Mesenchymal stem cell (in vitro differentiated cells and primary cell): ENCODE results near the gene ADRA2A.

Experiments used
- DNase-seq: peaks from one replicate; pipeline ENCODE4 v3.0.0-alpha.2; 2013
- H2AFZ ChIP-seq: one replicate; pipeline ENCODE4 v1.6.1; 2013; ENCODE audit warnings: low read depth, mild to moderate bottlenecking, control low read depth, inconsistent platforms, low read length, moderate library complexity
- H2AK5ac ChIP-seq: 2 replicates; pipeline ENCODE4 v1.6.1; 2013; ENCODE audit warnings: low read length, moderate library complexity, mild to moderate bottlenecking, inconsistent platforms; ENCODE audit not compliant: severe bottlenecking
- H2BK120ac ChIP-seq: one replicate; pipeline ENCODE4 v1.6.1; 2013; ENCODE audit warnings: low read depth, mild to moderate bottlenecking, inconsistent platforms, low read length, moderate library complexity
- H2BK12ac ChIP-seq, 2 experiments: one replicate each; pipeline ENCODE4 v1.6.1; 2013; ENCODE audit warnings: inconsistent platforms in 2 of 2, low read length in 2 of 2, mild to moderate bottlenecking in 2 of 2, moderate library complexity in 2 of 2, control low read depth in 1 of 2
- H2BK15ac ChIP-seq: one replicate; pipeline ENCODE4 v1.6.1; 2013; ENCODE audit warnings: mild to moderate bottlenecking, low read depth, inconsistent platforms; ENCODE audit not compliant: poor library complexity, severe bottlenecking
- H2BK5ac ChIP-seq: 2 replicates; pipeline ENCODE4 v1.6.1; 2013; ENCODE audit warnings: low read depth, mild to moderate bottlenecking, low read length, control low read depth, inconsistent platforms; ENCODE audit not compliant: poor library complexity, severe bottlenecking
- H3K14ac ChIP-seq, 2 experiments: one replicate each; pipeline ENCODE4 v1.6.1; 2013; ENCODE audit warnings: inconsistent platforms in 2 of 2, low read length in 2 of 2, control low read depth in 1 of 2, mild to moderate bottlenecking in 1 of 2, moderate library complexity in 1 of 2
- H3K18ac ChIP-seq, 2 experiments: one replicate each; pipeline ENCODE4 v1.6.1; 2013; ENCODE audit warnings: inconsistent platforms in 2 of 2, low read length in 2 of 2, control low read depth in 1 of 2, low read depth in 1 of 2, mild to moderate bottlenecking in 1 of 2
- H3K23ac ChIP-seq, 2 experiments: one replicate each; pipeline ENCODE4 v1.6.1; 2013; ENCODE audit warnings: inconsistent platforms in 2 of 2, low read length in 2 of 2, mild to moderate bottlenecking in 2 of 2, moderate library complexity in 2 of 2, control low read depth in 1 of 2
- H3K27ac ChIP-seq: 2 replicates; pipeline ENCODE4 v1.5.1; 2013; ENCODE audit warnings: mild to moderate bottlenecking, moderate library complexity, low read length, control low read depth, inconsistent platforms; ENCODE audit not compliant: poor library complexity, severe bottlenecking
- H3K27me3 ChIP-seq, 2 experiments: 2 replicates each; pipeline versions ENCODE4 v1.6.1 to v1.7.0; 2013; ENCODE audit warnings: low read length in 2 of 2, mild to moderate bottlenecking in 2 of 2, moderate library complexity in 2 of 2, control low read depth in 1 of 2, inconsistent platforms in 1 of 2; ENCODE audit not compliant: control insufficient read depth in 1 of 2, insufficient read depth in 1 of 2
- H3K36me3 ChIP-seq, 2 experiments: 2 replicates each; pipeline versions ENCODE4 v1.6.1 to v1.7.0; 2013; ENCODE audit warnings: low read length in 2 of 2, control low read depth in 1 of 2, inconsistent platforms in 1 of 2, low read depth in 1 of 2, mild to moderate bottlenecking in 1 of 2; ENCODE audit not compliant: insufficient read depth in 2 of 2, control insufficient read depth in 1 of 2
- H3K4ac ChIP-seq, 2 experiments: one replicate each; pipeline ENCODE4 v1.6.1; 2013; ENCODE audit warnings: inconsistent platforms in 2 of 2, low read length in 2 of 2, mild to moderate bottlenecking in 2 of 2, moderate library complexity in 2 of 2, control low read depth in 1 of 2, low read depth in 1 of 2
- H3K4me1 ChIP-seq: 2 replicates; pipeline ENCODE4 v1.6.1; 2013; ENCODE audit warnings: low read depth, low read length, control low read depth; ENCODE audit not compliant: control insufficient read depth, insufficient read depth
- H3K4me2 ChIP-seq: 2 replicates; pipeline ENCODE4 v1.6.1; 2013; ENCODE audit warnings: low read length, mild to moderate bottlenecking, inconsistent platforms; ENCODE audit not compliant: poor library complexity, severe bottlenecking
- H3K4me3 ChIP-seq, 2 experiments: 2 replicates each; pipeline versions ENCODE4 v1.5.1 to v1.7.0; 2013; ENCODE audit warnings: low read length in 2 of 2, mild to moderate bottlenecking in 2 of 2, control low read depth in 1 of 2, low read depth in 1 of 2; ENCODE audit not compliant: insufficient read depth in 1 of 2
- H3K79me1 ChIP-seq: replicated peaks from 2 replicates; pipeline ENCODE4 v1.6.1; 2013; ENCODE audit warnings: mild to moderate bottlenecking, control low read depth, low read length, inconsistent platforms; ENCODE audit not compliant: poor library complexity, severe bottlenecking
- H3K9ac ChIP-seq: 2 replicates; pipeline ENCODE4 v1.7.0; 2013; ENCODE audit warnings: mild to moderate bottlenecking, low read length, moderate library complexity
- H3K9me3 ChIP-seq: 2 replicates; pipeline ENCODE4 v1.7.0; 2013; ENCODE audit warnings: mild to moderate bottlenecking, low read length; ENCODE audit not compliant: control insufficient read depth
- H4K8ac ChIP-seq: one replicate; pipeline ENCODE4 v1.6.1; 2013; ENCODE audit warnings: inconsistent platforms, mild to moderate bottlenecking, low read length, moderate library complexity
- H4K91ac ChIP-seq: one replicate; pipeline ENCODE4 v1.6.1; 2013; ENCODE audit warnings: mild to moderate bottlenecking, low read length, inconsistent platforms
- WGBS: methylation state at CpG from one replicate; pipeline ENCODE4 v1.1.7; 2013; ENCODE audit warnings: mixed read lengths; 5-methylcytosine and 5-hydroxymethylcytosine counted together

The ADRA2A gene

GRCh38 chr10:111098679-111099437, 22.0 kb downstream of the ADRA2A start:
- H3K4ac ChIP-seq = no peak overlapping the region
- H2BK12ac ChIP-seq = no peak overlapping the region
- no peak overlapping the region for H3K27ac ChIP-seq
- H3K27me3 ChIP-seq = peaks cover 4 to 32% of the 10 kb centered on the region in 2 experiments
- no peak overlapping the region for H4K91ac ChIP-seq
- H3K79me1 ChIP-seq = no peaks in the 10 kb centered on the region
- no peak overlapping the region for H2AFZ ChIP-seq
- H3K14ac ChIP-seq = no peak overlapping the region
- H3K18ac ChIP-seq = no peak overlapping the region
- no peak overlapping the region for H3K4me2 ChIP-seq
- H2AK5ac ChIP-seq = no peak overlapping the region
- H4K8ac ChIP-seq = no peak overlapping the region
- no peak for DNase-seq
- H3K4me3 ChIP-seq = no peak overlapping the region
- H3K36me3 ChIP-seq = no peaks in the 10 kb centered on the region
- H3K9me3 ChIP-seq = no peaks in the 10 kb centered on the region
- 100% methylated on average over 1 of the region's 1 CpG for WGBS
- no peak overlapping the region for H2BK120ac ChIP-seq
- no peak overlapping the region for H3K23ac ChIP-seq
- no peak overlapping the region for H3K9ac ChIP-seq
- no peak overlapping the region for H2BK15ac ChIP-seq
- no peaks in the 10 kb centered on the region for H3K4me1 ChIP-seq
- H2BK5ac ChIP-seq = no peak overlapping the region

GRCh38 chr10:111100198-111100597, 23.4 kb downstream of the ADRA2A start:
- no peaks in the 10 kb centered on the region for H3K36me3 ChIP-seq
- H3K79me1 ChIP-seq = no peaks in the 10 kb centered on the region
- no peak overlapping the region for H2AK5ac ChIP-seq
- DNase-seq = no peak
- no peaks in the 10 kb centered on the region for H3K9me3 ChIP-seq
- no peak overlapping the region for H3K4me3 ChIP-seq
- peaks cover 4 to 41% of the 10 kb centered on the region in 2 experiments for H3K27me3 ChIP-seq
- no peak overlapping the region for H2BK120ac ChIP-seq
- no peak overlapping the region for H3K27ac ChIP-seq
- WGBS = 86% methylated on average over 5 of the region's 5 CpGs
- H2BK12ac ChIP-seq = no peak overlapping the region
- H3K4me2 ChIP-seq = no peak overlapping the region
- no peak overlapping the region for H3K23ac ChIP-seq
- no peak overlapping the region for H2BK5ac ChIP-seq
- no peak overlapping the region for H4K8ac ChIP-seq
- no peak overlapping the region for H4K91ac ChIP-seq
- no peaks in the 10 kb centered on the region for H3K4me1 ChIP-seq
- no peak overlapping the region for H3K4ac ChIP-seq
- H3K9ac ChIP-seq = no peak overlapping the region
- H2AFZ ChIP-seq = no peak overlapping the region
- H3K14ac ChIP-seq = no peak overlapping the region
- no peak overlapping the region for H3K18ac ChIP-seq
- no peak overlapping the region for H2BK15ac ChIP-seq

- Histone ChIP-seq H2BK12ac (no peak overlapping the region), H3K9ac (no peak overlapping the region)
Measured at GRCh38 chr10:111101796-111102195, 25.0 kb downstream of the ADRA2A start.

GRCh38 chr10:111102359-111102837, 25.6 kb downstream of the ADRA2A start:
- no peak overlapping the region for H4K8ac ChIP-seq
- H4K91ac ChIP-seq = no peak overlapping the region
- H3K36me3 ChIP-seq = no peaks in the 10 kb centered on the region
- no peak overlapping the region for H3K4me2 ChIP-seq
- H3K27me3 ChIP-seq = peaks cover 4 to 53% of the 10 kb centered on the region in 2 experiments
- no peak overlapping the region for H2AFZ ChIP-seq
- no peak overlapping the region for H3K23ac ChIP-seq
- no peak overlapping the region for H2AK5ac ChIP-seq
- no peak overlapping the region for H3K4me3 ChIP-seq
- H3K18ac ChIP-seq = no peak overlapping the region
- no peak overlapping the region for H2BK5ac ChIP-seq
- no peak overlapping the region for H3K14ac ChIP-seq
- H3K9ac ChIP-seq = no peak overlapping the region
- no peaks in the 10 kb centered on the region for H3K79me1 ChIP-seq
- no peak overlapping the region for H2BK120ac ChIP-seq
- no peak overlapping the region for H2BK15ac ChIP-seq
- no peak overlapping the region for H3K4ac ChIP-seq
- no peak overlapping the region for H2BK12ac ChIP-seq
- H3K9me3 ChIP-seq = no peaks in the 10 kb centered on the region
- no peak overlapping the region for H3K27ac ChIP-seq
- WGBS = 75% methylated on average over 4 of the region's 4 CpGs
- no peak for DNase-seq
- no peaks in the 10 kb centered on the region for H3K4me1 ChIP-seq

More at GRCh38 chr10:111101796-111102195, 25.0 kb downstream of the ADRA2A start:
- no peak overlapping the region for H2AK5ac ChIP-seq
- H3K36me3 ChIP-seq = no peaks in the 10 kb centered on the region
- H3K9me3 ChIP-seq = no peaks in the 10 kb centered on the region
- no peak overlapping the region for H3K27ac ChIP-seq
- DNase-seq = no peak
- H3K27me3 ChIP-seq = peaks cover 4 to 49% of the 10 kb centered on the region in 2 experiments
- H4K8ac ChIP-seq = no peak overlapping the region
- H3K4ac ChIP-seq = no peak overlapping the region
- H3K14ac ChIP-seq = no peak overlapping the region
- H3K23ac ChIP-seq = no peak overlapping the region
- no peaks in the 10 kb centered on the region for H3K79me1 ChIP-seq
- H2BK15ac ChIP-seq = no peak overlapping the region
- H4K91ac ChIP-seq = no peak overlapping the region
- H3K4me3 ChIP-seq = no peak overlapping the region
- no peak overlapping the region for H3K4me2 ChIP-seq
- H2BK120ac ChIP-seq = no peak overlapping the region
- 85% methylated on average over 4 of the region's 4 CpGs for WGBS
- H3K4me1 ChIP-seq = no peaks in the 10 kb centered on the region
- no peak overlapping the region for H2BK5ac ChIP-seq
- no peak overlapping the region for H3K18ac ChIP-seq
- H2AFZ ChIP-seq = no peak overlapping the region
